HepG2 (cell line): ENCODE results near the gene CTNNBIP1. TPM values are rescaled to one million over a fixed set of nuclear protein-coding genes. Genes with fewer than 3 reads are reported as not detected.

Source experiments
- ELF3 ChIP-seq: IDR thresholded peaks from 2 replicates; pipeline ENCODE4 v1.6.1; 2016; ENCODE audit warnings: missing genetic modification reagents, missing compliant biosample characterization
- GFI1 ChIP-seq: sonication (generic); formaldehyde crosslinking; IDR thresholded peaks from 2 replicates; pipeline ENCODE4 v1.5.0; 2020; ENCODE audit warnings: missing genetic modification reagents, mild to moderate bottlenecking, borderline replicate concordance
- HES4 ChIP-seq: sonication (generic); formaldehyde crosslinking; IDR thresholded peaks from 2 replicates; pipeline ENCODE4 v1.9.0; 2021; ENCODE audit warnings: mild to moderate bottlenecking, missing genetic modification reagents, borderline replicate concordance
- HOXA9 ChIP-seq: sonication (generic); formaldehyde crosslinking; IDR thresholded peaks from 2 replicates; pipeline ENCODE4 v1.8.1; 2022; ENCODE audit warnings: missing genetic modification reagents, mild to moderate bottlenecking, moderate library complexity, borderline replicate concordance
- MEIS1 ChIP-seq: sonication (generic); formaldehyde crosslinking; IDR thresholded peaks from 2 replicates; pipeline ENCODE4 v1.9.0; 2021; ENCODE audit warnings: mild to moderate bottlenecking, missing genetic modification reagents, moderate library complexity, borderline replicate concordance
- NFATC3 ChIP-seq: sonication (generic); formaldehyde crosslinking; IDR thresholded peaks from 2 replicates; pipeline ENCODE4 v1.5.1; 2020; ENCODE audit warnings: mild to moderate bottlenecking, missing genetic modification reagents
- NFE2L1 ChIP-seq: sonication (generic); formaldehyde crosslinking; IDR thresholded peaks from 2 replicates; pipeline ENCODE4 v1.4.0; 2020; ENCODE audit warnings: missing genetic modification reagents, mild to moderate bottlenecking, borderline replicate concordance
- ZBTB7B ChIP-seq: sonication (generic); formaldehyde crosslinking; IDR thresholded peaks from 2 replicates; pipeline ENCODE4 v1.4.0; 2020; ENCODE audit warnings: missing genetic modification reagents
- ZFX ChIP-seq: sonication (generic); formaldehyde crosslinking; IDR thresholded peaks from 2 replicates; pipeline ENCODE4 v1.4.0; 2020; ENCODE audit warnings: mild to moderate bottlenecking, low read depth, missing genetic modification reagents, moderate library complexity
- ZNF274 ChIP-seq: sonication (generic); formaldehyde crosslinking; IDR thresholded peaks from 2 replicates; pipeline ENCODE4 v1.5.1; 2020; ENCODE audit warnings: mild to moderate bottlenecking, missing genetic modification reagents
- ZSCAN21 ChIP-seq: sonication (generic); formaldehyde crosslinking; IDR thresholded peaks from 2 replicates; pipeline ENCODE4 v1.8.0; 2022; ENCODE audit warnings: mild to moderate bottlenecking, missing genetic modification reagents, moderate library complexity, borderline replicate concordance
- polyA plus RNA-seq, 8 experiments: library from polyadenylated mRNA; depleted of rRNA in 3 of 8; stranded (reverse) in 7 of 8; unstranded in 1 of 8; fragments of >200 nt; fragmentation: Illumina TruSeq in 4 of 8; extraction: Trizol in 4 of 8; gene quantifications; 2 replicates each; pipeline versions ENCODE4 v1.2.1 to v1.2.3, GENCODE V29; 2011 to 2016; ENCODE audit warnings: low read depth in 4 of 8, missing spikeins in 1 of 8, mixed read lengths in 1 of 8; ENCODE audit not compliant: insufficient read depth in 1 of 8
- total RNA-seq, 5 experiments: library from RNA; depleted of rRNA; stranded (reverse); fragments of >200 nt; fragmentation: Illumina TruSeq; extraction: Trizol; gene quantifications; 2 replicates each; pipeline ENCODE4 v1.2.3, GENCODE V29; 2016; ENCODE audit warnings: low read depth in 1 of 5
- TF ChIP-seq, protein P1 (sequence below): sonication (generic); formaldehyde crosslinking; IDR thresholded peaks from 2 replicates; pipeline ENCODE4 v1.9.0; 2022; ENCODE audit warnings: low read depth, missing genetic modification reagents
- TF ChIP-seq, protein P2 (sequence below): sonication (generic); formaldehyde crosslinking; IDR thresholded peaks from 2 replicates; pipeline ENCODE4 v1.5.1; 2020; ENCODE audit warnings: missing genetic modification reagents, mild to moderate bottlenecking, borderline replicate concordance
- TF ChIP-seq, protein P3 (sequence below): sonication (generic); formaldehyde crosslinking; IDR thresholded peaks from 2 replicates; pipeline ENCODE4 v1.9.0; 2021; ENCODE audit warnings: mild to moderate bottlenecking, missing genetic modification reagents
- TF ChIP-seq, protein P4 (sequence below): fragments of 450-650 bp; IDR thresholded peaks from 2 replicates; pipeline ENCODE4 v1.6.1; 2016

The CTNNBIP1 gene
- total and polyA plus RNA-seq, 2 of the 13 experiments (the other 11 are each of a cell fraction or from before 2014, with no cell fraction given), result 71.7 to 83.0 TPM

DNA sequence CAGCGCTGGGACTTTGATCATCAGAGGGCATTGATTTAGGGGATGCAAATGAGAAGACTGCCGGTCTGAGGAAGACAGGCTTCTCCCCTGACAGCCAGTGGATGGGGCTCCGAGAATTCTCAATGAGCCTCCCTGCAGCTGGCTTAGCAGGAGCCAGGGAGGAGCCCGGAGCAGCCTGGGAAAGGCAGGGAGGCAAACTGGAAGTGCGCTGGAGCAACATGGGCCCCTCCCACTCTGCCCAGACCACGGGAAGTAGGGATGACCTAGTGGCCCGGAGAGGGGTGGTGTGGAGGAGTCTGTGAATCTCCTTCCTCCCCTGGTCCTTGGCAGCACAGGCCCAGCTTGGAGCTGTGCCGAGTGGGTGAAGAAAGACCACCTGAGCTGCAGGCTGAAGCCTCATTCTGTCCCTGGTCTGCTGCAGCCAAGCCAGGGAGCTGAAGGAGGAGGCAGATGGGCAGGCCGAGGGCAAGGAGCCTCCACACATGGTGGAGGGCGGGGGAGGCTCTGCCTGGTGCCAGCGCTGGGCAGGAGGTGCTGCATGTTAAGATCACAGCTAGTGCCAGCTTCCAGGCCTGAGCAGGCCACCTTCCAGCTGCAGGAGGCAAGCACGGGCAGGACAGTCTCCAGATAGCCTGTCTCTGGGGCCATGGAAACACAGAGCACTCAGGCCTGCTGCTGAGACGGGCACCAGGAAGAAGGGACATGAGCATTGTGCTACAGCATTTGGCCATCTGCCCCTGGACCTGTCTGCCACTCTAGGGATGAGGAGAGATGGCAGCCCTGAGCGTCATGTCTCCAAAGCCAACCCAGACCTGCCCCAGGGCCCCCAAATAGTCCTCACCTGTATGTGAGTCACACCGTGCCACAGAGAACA, 74.1 kb downstream of the CTNNBIP1 start (continued):
- TF ChIP-seq ZSCAN21 (CRISPR knock-in tag) (0 out of 2 replicates have a peak, but pooled peaks have one; percentile 33), MEIS1 (0 out of 2 replicates have a peak, but pooled peaks have one; percentile 56), ELF3 (CRISPR knock-in tag) (no peak), ZNF274 (CRISPR knock-in tag) (0 out of 2 replicates have a peak, but pooled peaks have one; percentile 45), ZFX (CRISPR knock-in tag) (peak; percentile 68; the same call in 1 of the 2 replicates), GFI1 (CRISPR knock-in tag) (0 out of 2 replicates have a peak, but pooled peaks have one; percentile 3), ZBTB7B (0 out of 2 replicates have a peak, but pooled peaks have one; percentile 20), HOXA9 (CRISPR knock-in tag) (no peak), NFATC3 (0 out of 2 replicates have a peak, but pooled peaks have one; percentile 10), HES4 (CRISPR knock-in tag) (no peak), NFE2L1 (CRISPR knock-in tag) (0 out of 2 replicates have a peak, but pooled peaks have one; percentile 43)
- TF ChIP-seq, protein P1, sequence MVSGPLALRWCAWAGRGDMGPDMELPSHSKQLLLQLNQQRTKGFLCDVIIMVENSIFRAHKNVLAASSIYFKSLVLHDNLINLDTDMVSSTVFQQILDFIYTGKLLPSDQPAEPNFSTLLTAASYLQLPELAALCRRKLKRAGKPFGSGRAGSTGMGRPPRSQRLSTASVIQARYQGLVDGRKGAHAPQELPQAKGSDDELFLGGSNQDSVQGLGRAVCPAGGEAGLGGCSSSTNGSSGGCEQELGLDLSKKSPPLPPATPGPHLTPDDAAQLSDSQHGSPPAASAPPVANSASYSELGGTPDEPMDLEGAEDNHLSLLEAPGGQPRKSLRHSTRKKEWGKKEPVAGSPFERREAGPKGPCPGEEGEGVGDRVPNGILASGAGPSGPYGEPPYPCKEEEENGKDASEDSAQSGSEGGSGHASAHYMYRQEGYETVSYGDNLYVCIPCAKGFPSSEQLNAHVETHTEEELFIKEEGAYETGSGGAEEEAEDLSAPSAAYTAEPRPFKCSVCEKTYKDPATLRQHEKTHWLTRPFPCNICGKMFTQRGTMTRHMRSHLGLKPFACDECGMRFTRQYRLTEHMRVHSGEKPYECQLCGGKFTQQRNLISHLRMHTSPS (CRISPR knock-in tag), result peak; percentile 51; the same call in 1 of the 2 replicates
- TF ChIP-seq, protein P2, sequence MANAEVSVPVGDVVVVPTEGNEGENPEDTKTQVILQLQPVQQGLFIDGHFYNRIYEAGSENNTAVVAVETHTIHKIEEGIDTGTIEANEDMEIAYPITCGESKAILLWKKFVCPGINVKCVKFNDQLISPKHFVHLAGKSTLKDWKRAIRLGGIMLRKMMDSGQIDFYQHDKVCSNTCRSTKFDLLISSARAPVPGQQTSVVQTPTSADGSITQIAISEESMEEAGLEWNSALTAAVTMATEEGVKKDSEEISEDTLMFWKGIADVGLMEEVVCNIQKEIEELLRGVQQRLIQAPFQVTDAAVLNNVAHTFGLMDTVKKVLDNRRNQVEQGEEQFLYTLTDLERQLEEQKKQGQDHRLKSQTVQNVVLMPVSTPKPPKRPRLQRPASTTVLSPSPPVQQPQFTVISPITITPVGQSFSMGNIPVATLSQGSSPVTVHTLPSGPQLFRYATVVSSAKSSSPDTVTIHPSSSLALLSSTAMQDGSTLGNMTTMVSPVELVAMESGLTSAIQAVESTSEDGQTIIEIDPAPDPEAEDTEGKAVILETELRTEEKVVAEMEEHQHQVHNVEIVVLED (CRISPR knock-in tag), result peak; percentile 30; the same call in 1 of the 2 replicates
- TF ChIP-seq, protein P3, sequence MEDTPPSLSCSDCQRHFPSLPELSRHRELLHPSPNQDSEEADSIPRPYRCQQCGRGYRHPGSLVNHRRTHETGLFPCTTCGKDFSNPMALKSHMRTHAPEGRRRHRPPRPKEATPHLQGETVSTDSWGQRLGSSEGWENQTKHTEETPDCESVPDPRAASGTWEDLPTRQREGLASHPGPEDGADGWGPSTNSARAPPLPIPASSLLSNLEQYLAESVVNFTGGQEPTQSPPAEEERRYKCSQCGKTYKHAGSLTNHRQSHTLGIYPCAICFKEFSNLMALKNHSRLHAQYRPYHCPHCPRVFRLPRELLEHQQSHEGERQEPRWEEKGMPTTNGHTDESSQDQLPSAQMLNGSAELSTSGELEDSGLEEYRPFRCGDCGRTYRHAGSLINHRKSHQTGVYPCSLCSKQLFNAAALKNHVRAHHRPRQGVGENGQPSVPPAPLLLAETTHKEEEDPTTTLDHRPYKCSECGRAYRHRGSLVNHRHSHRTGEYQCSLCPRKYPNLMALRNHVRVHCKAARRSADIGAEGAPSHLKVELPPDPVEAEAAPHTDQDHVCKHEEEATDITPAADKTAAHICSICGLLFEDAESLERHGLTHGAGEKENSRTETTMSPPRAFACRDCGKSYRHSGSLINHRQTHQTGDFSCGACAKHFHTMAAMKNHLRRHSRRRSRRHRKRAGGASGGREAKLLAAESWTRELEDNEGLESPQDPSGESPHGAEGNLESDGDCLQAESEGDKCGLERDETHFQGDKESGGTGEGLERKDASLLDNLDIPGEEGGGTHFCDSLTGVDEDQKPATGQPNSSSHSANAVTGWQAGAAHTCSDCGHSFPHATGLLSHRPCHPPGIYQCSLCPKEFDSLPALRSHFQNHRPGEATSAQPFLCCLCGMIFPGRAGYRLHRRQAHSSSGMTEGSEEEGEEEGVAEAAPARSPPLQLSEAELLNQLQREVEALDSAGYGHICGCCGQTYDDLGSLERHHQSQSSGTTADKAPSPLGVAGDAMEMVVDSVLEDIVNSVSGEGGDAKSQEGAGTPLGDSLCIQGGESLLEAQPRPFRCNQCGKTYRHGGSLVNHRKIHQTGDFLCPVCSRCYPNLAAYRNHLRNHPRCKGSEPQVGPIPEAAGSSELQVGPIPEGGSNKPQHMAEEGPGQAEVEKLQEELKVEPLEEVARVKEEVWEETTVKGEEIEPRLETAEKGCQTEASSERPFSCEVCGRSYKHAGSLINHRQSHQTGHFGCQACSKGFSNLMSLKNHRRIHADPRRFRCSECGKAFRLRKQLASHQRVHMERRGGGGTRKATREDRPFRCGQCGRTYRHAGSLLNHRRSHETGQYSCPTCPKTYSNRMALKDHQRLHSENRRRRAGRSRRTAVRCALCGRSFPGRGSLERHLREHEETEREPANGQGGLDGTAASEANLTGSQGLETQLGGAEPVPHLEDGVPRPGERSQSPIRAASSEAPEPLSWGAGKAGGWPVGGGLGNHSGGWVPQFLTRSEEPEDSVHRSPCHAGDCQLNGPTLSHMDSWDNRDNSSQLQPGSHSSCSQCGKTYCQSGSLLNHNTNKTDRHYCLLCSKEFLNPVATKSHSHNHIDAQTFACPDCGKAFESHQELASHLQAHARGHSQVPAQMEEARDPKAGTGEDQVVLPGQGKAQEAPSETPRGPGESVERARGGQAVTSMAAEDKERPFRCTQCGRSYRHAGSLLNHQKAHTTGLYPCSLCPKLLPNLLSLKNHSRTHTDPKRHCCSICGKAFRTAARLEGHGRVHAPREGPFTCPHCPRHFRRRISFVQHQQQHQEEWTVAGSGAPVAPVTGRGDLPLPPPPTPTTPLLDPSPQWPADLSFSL (CRISPR knock-in tag), result 0 out of 2 replicates have a peak, but pooled peaks have one; percentile 31
- TF ChIP-seq, protein P4, sequence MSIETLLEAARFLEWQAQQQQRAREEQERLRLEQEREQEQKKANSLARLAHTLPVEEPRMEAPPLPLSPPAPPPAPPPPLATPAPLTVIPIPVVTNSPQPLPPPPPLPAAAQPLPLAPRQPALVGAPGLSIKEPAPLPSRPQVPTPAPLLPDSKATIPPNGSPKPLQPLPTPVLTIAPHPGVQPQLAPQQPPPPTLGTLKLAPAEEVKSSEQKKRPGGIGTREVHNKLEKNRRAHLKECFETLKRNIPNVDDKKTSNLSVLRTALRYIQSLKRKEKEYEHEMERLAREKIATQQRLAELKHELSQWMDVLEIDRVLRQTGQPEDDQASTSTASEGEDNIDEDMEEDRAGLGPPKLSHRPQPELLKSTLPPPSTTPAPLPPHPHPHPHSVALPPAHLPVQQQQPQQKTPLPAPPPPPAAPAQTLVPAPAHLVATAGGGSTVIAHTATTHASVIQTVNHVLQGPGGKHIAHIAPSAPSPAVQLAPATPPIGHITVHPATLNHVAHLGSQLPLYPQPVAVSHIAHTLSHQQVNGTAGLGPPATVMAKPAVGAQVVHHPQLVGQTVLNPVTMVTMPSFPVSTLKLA, result no peak
